ENCODE measurements around the gene GRIK4.

GRCh38 chr11:120756931-120757330 is 245.4 kb downstream of the GRIK4 start:
- TF ChIP-seq CTCF (IDR thresholded peaks at IDR 0.05) (no peak), POLR2A (IDR thresholded peaks at IDR 0.05) (no peak)
